HEK293 (cell line): ENCODE measurements around the gene LDLRAD3.

Experiments
- CTCF ChIA-PET: fragments of 350-600 bp; formaldehyde crosslinking; extraction: SDS; loops from one replicate; lab custom pipeline; 2021; ENCODE audit warnings: antibody characterized with exemption; lab: Yijun Ruan, JAX
- POLR2A ChIA-PET: fragments of 300-600 bp; formaldehyde crosslinking; extraction: SDS; loops from one replicate; lab custom pipeline; 2020; ENCODE audit warnings: antibody characterized with exemption, inconsistent platforms; lab: Yijun Ruan, JAX
- H3K27ac ChIP-seq: fragments of 200-500 bp; sonication (Bioruptor generic); 2 replicates; pipeline ENCODE4 v1.5.1; 2014; ENCODE audit warnings: low read depth, low read length, control low read depth, inconsistent platforms; ENCODE audit errors: extremely low read depth
- H3K36me3 ChIP-seq, 2 experiments: fragments of 200-500 bp in 1 of 2; sonication (Bioruptor generic) in 1 of 2; 1 replicate in 1 of 2; 2 replicates in 1 of 2; pipeline ENCODE4 v1.5.1; 2014 to 2017; ENCODE audit warnings: inconsistent platforms in 2 of 2, low read length in 2 of 2; ENCODE audit not compliant: control insufficient read depth in 2 of 2, insufficient read depth in 1 of 2
- H3K4me1 ChIP-seq: fragments of 200-500 bp; sonication (Bioruptor generic); 2 replicates; pipeline ENCODE4 v1.5.1; 2014; ENCODE audit warnings: mild to moderate bottlenecking, low read length, inconsistent platforms; ENCODE audit not compliant: control insufficient read depth, insufficient read depth
- H3K4me3 ChIP-seq: 2 replicates; pipeline ENCODE4 v1.5.1; 2011; ENCODE audit warnings: low read depth, mild to moderate bottlenecking, control low read depth, low read length, moderate library complexity
- H3K9me3 ChIP-seq: fragments of 200-500 bp; sonication (Bioruptor generic); 2 replicates; pipeline ENCODE4 v1.5.1; 2014; ENCODE audit warnings: low read depth, low read length, inconsistent platforms; ENCODE audit not compliant: control insufficient read depth, insufficient read depth
- GLIS1 ChIP-seq: fragments of 450-650 bp; formaldehyde crosslinking; IDR thresholded peaks from 2 replicates; pipeline ENCODE4 v1.5.1; 2016; ENCODE audit warnings: missing biosample characterization, missing genetic modification characterization
- HIC1 ChIP-seq: fragments of 450-650 bp; formaldehyde crosslinking; IDR thresholded peaks from 2 replicates; pipeline ENCODE4 v1.5.1; 2016; ENCODE audit warnings: missing biosample characterization, missing genetic modification characterization
- HOXA7 ChIP-seq: sonication (generic); formaldehyde crosslinking; IDR thresholded peaks from 2 replicates; pipeline ENCODE4 v1.8.1; 2022; ENCODE audit warnings: missing genetic modification reagents, borderline replicate concordance
- KLF10 ChIP-seq: fragments of 450-650 bp; IDR thresholded peaks from 2 replicates; pipeline ENCODE4 v1.5.1; 2018; ENCODE audit warnings: missing biosample characterization, mild to moderate bottlenecking, missing genetic modification characterization
- KLF9 ChIP-seq: fragments of 450-650 bp; formaldehyde crosslinking; IDR thresholded peaks from 2 replicates; pipeline ENCODE4 v1.5.1; 2016; ENCODE audit warnings: missing biosample characterization, missing genetic modification characterization, low read depth
- RBAK ChIP-seq: fragments of 450-650 bp; formaldehyde crosslinking; IDR thresholded peaks from 2 replicates; pipeline ENCODE4 v1.5.1; 2016; ENCODE audit warnings: missing biosample characterization, missing genetic modification characterization
- WT1 ChIP-seq: fragments of 450-650 bp; formaldehyde crosslinking; IDR thresholded peaks from 2 replicates; pipeline ENCODE4 v1.5.1; 2016; ENCODE audit warnings: missing biosample characterization, missing genetic modification characterization
- ZBTB11 ChIP-seq: fragments of 450-650 bp; formaldehyde crosslinking; conservative IDR thresholded peaks from 2 replicates; pipeline ENCODE4 v1.5.1; 2016; ENCODE audit warnings: low read depth, missing biosample characterization, missing genetic modification characterization
- ZBTB49 ChIP-seq: fragments of 450-650 bp; formaldehyde crosslinking; IDR thresholded peaks from 2 replicates; pipeline ENCODE4 v1.5.1; 2016; ENCODE audit warnings: missing biosample characterization, missing genetic modification characterization, low read depth
- ZFP37 ChIP-seq: fragments of 450-650 bp; formaldehyde crosslinking; IDR thresholded peaks from 2 replicates; pipeline ENCODE4 v1.5.1; 2016; ENCODE audit warnings: missing biosample characterization, missing genetic modification characterization
- ZNF121 ChIP-seq: fragments of 450-650 bp; formaldehyde crosslinking; IDR thresholded peaks from 2 replicates; pipeline ENCODE4 v1.5.1; 2016; ENCODE audit warnings: missing biosample characterization, missing genetic modification characterization
- ZNF2 ChIP-seq: fragments of 450-650 bp; formaldehyde crosslinking; IDR thresholded peaks from 2 replicates; pipeline ENCODE4 v1.5.1; 2016; ENCODE audit warnings: missing biosample characterization, missing genetic modification characterization
- ZNF214 ChIP-seq: fragments of 450-650 bp; formaldehyde crosslinking; IDR thresholded peaks from 2 replicates; pipeline ENCODE4 v1.5.1; 2017; ENCODE audit warnings: missing biosample characterization, mild to moderate bottlenecking, missing genetic modification characterization, borderline replicate concordance
- ZNF266 ChIP-seq: fragments of 450-650 bp; formaldehyde crosslinking; IDR thresholded peaks from 2 replicates; pipeline ENCODE4 v1.5.1; 2016; ENCODE audit warnings: missing biosample characterization, missing genetic modification characterization, low read depth
- ZNF394 ChIP-seq: fragments of 450-650 bp; formaldehyde crosslinking; IDR thresholded peaks from 2 replicates; pipeline ENCODE4 v1.5.1; 2016; ENCODE audit warnings: missing biosample characterization, missing genetic modification characterization, mild to moderate bottlenecking, moderate library complexity, borderline replicate concordance
- ZNF473 ChIP-seq: fragments of 450-650 bp; formaldehyde crosslinking; IDR thresholded peaks from 2 replicates; pipeline ENCODE4 v1.5.1; 2017; ENCODE audit warnings: missing biosample characterization, missing genetic modification characterization
- ZNF610 ChIP-seq: fragments of 450-650 bp; formaldehyde crosslinking; IDR thresholded peaks from 2 replicates; pipeline ENCODE4 v1.5.1; 2016; ENCODE audit warnings: missing biosample characterization, missing genetic modification characterization, borderline replicate concordance
- ZNF624 ChIP-seq: fragments of 450-650 bp; formaldehyde crosslinking; IDR thresholded peaks from 2 replicates; pipeline ENCODE4 v1.5.1; 2017; ENCODE audit warnings: missing biosample characterization, missing genetic modification characterization
- ZNF629 ChIP-seq: fragments of 450-650 bp; formaldehyde crosslinking; IDR thresholded peaks from 2 replicates; pipeline ENCODE4 v1.5.1; 2017; ENCODE audit warnings: missing biosample characterization, missing genetic modification characterization
- ZNF639 ChIP-seq: fragments of 450-650 bp; formaldehyde crosslinking; IDR thresholded peaks from 2 replicates; pipeline ENCODE4 v1.5.1; 2016; ENCODE audit warnings: missing biosample characterization, missing genetic modification characterization
- ZNF645 ChIP-seq: fragments of 450-650 bp; formaldehyde crosslinking; IDR thresholded peaks from 2 replicates; pipeline ENCODE4; 2016; ENCODE audit warnings: missing biosample characterization, missing genetic modification characterization
- ZNF701 ChIP-seq: fragments of 450-650 bp; formaldehyde crosslinking; IDR thresholded peaks from 2 replicates; pipeline ENCODE4 v1.5.1; 2016; ENCODE audit warnings: missing biosample characterization, missing genetic modification characterization
- ZNF707 ChIP-seq: fragments of 450-650 bp; formaldehyde crosslinking; IDR thresholded peaks from 2 replicates; pipeline ENCODE4 v1.5.1; 2016; ENCODE audit warnings: missing biosample characterization, missing genetic modification characterization
- ZNF785 ChIP-seq: fragments of 450-650 bp; formaldehyde crosslinking; IDR thresholded peaks from 2 replicates; pipeline ENCODE4 v1.5.1; 2016; ENCODE audit warnings: missing biosample characterization, missing genetic modification characterization
- ZSCAN23 ChIP-seq: fragments of 450-650 bp; formaldehyde crosslinking; IDR thresholded peaks from 2 replicates; pipeline ENCODE4 v1.5.1; 2016; ENCODE audit warnings: missing biosample characterization, missing genetic modification characterization

Gene LDLRAD3

GRCh38 chr11:35943713-35944502 is at the start of gene LDLRAD3:
LDLRAD3 (plus strand) TSS chr11:35944062; CDS start chr11:35944099, 37 bp downstream.
- POLR2A ChIA-PET: interaction anchor here (0.6 kb wide), 1 partner anchor 122 kb away, joined by 4 read pairs; no protein-coding TSS in a partner anchor
- Histone ChIP-seq H3K27ac (peak within 1 kb of the TSS; percentile 56; the same call in 1 of the 2 replicates), H3K4me3 (peak within 1 kb of the TSS; percentile 66), H3K36me3 (no peaks in the 10 kb centered on the region), H3K4me1 (0 out of 2 replicates have a peak, but pooled peaks cover 4% of the 10 kb centered on the region), H3K9me3 (no peaks in the 10 kb centered on the region)
- CTCF ChIA-PET: interaction anchor here (1.0 to 1.2 kb wide), 2 partner anchors 47 to 122 kb away, joined by 6 to 7 read pairs; no protein-coding TSS in a partner anchor
- no peak for TF ChIP-seq ZNF701
- TF ChIP-seq GLIS1 (tag by site-specific recombination): no peak
- TF ChIP-seq HOXA7 (CRISPR knock-in tag): no peak
- no peak for TF ChIP-seq ZNF266 (tag by site-specific recombination)
- TF ChIP-seq ZNF610 (tag by site-specific recombination): no peak
- TF ChIP-seq ZNF785 (tag by site-specific recombination): no peak
- no peak for TF ChIP-seq KLF10 (tag by site-specific recombination)
- TF ChIP-seq ZNF629: no peak
- no peak; the same call in 1 of the 2 replicates for TF ChIP-seq ZNF394
- no peak for TF ChIP-seq ZNF624 (tag by site-specific recombination)
- no peak for TF ChIP-seq ZNF639 (tag by site-specific recombination)
- TF ChIP-seq ZNF121 (tag by site-specific recombination): no peak
- TF ChIP-seq ZBTB11 (tag by site-specific recombination): no peak
- no peak for TF ChIP-seq ZSCAN23 (tag by site-specific recombination)
- no peak for TF ChIP-seq ZBTB49 (tag by site-specific recombination)
- peak; percentile 62 for TF ChIP-seq KLF9 (tag by site-specific recombination)
- TF ChIP-seq ZNF2 (tag by site-specific recombination): no peak
- TF ChIP-seq ZNF645 (tag by site-specific recombination): no peak
- no peak for TF ChIP-seq ZNF214 (tag by site-specific recombination)
- no peak for TF ChIP-seq HIC1 (tag by site-specific recombination)
- no peak for TF ChIP-seq RBAK (tag by site-specific recombination)
- TF ChIP-seq WT1 (tag by site-specific recombination): no peak
- TF ChIP-seq ZNF473 (tag by site-specific recombination): no peak
- TF ChIP-seq ZFP37 (tag by site-specific recombination): no peak
- no peak for TF ChIP-seq ZNF707
